Measurements from ENCODE around the gene TOMM40L.

- TF ChIP-seq POLR2A (IDR thresholded peaks at IDR 0.05; ENCODE audit: extremely low read depth, insufficient read length) (no peak), CTCF (IDR thresholded peaks at IDR 0.05; ENCODE audit: low read depth, low read length) (no peak)
Observed at GRCh38 chr1:161273402-161273801, 47.5 kb downstream of the TOMM40L start.
